ENCODE results near the gene ZNF503.

DNA sequence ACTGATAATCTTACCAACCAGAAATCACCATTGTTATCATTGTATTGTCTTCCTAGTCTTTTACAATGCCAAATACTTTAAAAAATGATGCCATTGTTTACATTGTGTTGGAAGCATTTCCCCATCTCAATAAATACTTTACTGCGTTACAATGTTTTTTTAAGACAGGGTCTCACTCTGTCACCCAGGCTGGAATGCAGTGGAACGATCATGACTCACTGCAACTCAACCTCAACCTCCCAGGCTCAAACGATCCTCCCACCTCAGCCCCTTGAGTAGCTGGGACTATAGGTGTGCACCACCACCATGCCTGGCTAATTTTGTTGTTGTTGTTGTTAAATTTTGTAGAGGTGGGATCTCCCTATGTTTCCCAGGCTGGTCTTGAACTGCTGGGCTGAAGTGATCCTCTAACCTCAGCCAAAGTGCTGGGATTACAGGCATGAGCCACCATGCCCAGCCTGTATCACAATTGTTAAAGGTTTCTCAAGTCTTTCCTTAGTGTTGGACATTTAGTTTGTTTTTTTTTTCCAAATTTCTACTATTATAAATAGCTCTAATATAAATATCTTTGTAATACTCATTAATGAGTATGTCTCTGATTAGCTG, 43.3 kb upstream of the ZNF503 start:
- TF ChIP-seq, protein P1, sequence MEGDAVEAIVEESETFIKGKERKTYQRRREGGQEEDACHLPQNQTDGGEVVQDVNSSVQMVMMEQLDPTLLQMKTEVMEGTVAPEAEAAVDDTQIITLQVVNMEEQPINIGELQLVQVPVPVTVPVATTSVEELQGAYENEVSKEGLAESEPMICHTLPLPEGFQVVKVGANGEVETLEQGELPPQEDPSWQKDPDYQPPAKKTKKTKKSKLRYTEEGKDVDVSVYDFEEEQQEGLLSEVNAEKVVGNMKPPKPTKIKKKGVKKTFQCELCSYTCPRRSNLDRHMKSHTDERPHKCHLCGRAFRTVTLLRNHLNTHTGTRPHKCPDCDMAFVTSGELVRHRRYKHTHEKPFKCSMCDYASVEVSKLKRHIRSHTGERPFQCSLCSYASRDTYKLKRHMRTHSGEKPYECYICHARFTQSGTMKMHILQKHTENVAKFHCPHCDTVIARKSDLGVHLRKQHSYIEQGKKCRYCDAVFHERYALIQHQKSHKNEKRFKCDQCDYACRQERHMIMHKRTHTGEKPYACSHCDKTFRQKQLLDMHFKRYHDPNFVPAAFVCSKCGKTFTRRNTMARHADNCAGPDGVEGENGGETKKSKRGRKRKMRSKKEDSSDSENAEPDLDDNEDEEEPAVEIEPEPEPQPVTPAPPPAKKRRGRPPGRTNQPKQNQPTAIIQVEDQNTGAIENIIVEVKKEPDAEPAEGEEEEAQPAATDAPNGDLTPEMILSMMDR (IDR thresholded peaks at IDR 0.05) = no peak
- no peak for TF ChIP-seq POLR2A (IDR thresholded peaks at IDR 0.05)

Measured in uterus (tissue), 2 donors.